Brain pericyte (primary cell): ENCODE results near the gene FTHL17.

ENCODE experiments used
- DNase-seq: peaks from one replicate; pipeline ENCODE4 v3.0.0-alpha.2; 2012; ENCODE audit warnings: low read depth, low spot score

FTHL17 gene

DNA sequence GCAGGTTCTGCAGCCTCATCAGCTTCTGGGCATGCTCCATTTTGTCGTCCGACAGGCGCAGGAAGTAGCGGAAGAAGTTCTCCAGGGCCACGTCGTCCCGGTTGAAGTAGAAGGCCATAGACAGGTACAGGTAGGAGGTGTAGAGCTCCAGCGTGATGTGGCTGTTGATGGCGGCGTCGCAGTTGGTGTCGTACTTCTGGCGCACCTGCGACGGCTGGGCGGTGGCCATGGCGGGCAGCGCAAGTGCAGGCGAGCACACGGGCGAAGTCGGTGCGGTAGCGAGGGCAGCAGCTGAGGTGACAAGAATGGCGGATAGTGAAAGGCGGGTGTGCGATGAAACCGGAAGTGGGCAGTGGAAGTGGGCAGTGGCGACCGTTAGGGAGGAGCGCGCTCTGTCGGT is at the start of gene FTHL17:
Gene FTHL17, minus strand, starts transcription at position 317 of the 400 bp plus-strand sequence. Its CDS starts 88 bp downstream, at position 229.
- DNase-seq = no peak

DNA sequence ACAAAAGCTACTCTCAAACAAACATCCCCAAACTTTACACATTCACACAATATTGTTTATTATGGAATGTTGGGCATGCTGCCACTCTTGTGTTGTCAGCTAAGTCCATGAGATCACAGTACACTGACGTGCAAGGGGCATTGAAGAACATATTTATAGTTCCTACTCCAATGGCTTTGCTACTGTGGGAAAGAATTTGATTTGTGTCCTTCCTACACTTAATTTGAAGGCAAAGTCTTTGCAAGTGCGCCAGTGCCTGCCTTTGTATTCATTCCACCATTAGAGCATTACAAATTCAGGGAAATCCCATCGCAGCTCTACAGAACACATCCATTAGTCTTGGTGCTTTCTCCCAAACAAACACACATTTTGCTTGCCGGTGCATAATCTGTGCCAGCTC is 45.4 kb upstream of the FTHL17 start:
- DNase-seq = no peak

DNA sequence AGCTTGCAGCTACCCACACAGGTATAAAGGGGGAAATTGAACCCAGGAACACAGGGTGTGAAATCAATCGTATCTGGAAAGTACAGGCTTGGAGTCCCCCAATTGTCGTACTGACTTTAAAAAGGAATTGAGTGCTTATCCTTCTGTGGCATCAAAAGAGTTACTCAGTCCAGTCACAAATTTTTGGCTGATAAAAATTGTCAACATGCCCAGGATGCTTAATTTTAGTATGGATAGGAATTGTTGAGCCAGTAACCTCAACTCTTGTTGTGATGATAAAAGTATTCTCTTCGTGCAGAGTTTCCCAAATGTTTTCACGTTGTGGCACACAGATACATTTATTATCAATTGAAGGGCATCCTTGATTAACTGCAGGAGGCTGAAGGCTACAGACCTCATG is 43.6 kb upstream of the FTHL17 start:
- DNase-seq = no peak

DNA sequence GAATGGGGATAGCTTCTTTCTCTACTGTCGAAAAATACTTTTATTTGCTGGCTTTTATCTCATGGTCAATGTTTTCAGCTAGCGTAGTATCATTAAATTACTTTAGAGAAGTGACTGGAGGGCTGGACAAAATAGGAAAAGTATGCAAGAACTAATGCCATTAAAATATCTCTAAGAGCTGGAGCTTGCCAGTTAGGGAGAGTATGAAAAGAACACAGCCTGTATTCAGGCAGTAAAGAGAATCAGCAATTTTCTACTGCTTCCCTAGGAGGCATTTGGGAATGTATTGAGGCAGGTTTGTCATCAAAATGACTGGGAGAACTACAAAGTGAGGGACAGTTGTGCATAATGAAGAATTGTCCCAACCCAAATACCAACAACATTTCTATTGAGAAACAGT is 43.0 kb upstream of the FTHL17 start:
- no peak for DNase-seq

- no peak for DNase-seq
Measured at GRCh38 chrX:31112226-31112999, 40.6 kb upstream of the FTHL17 start.

DNA sequence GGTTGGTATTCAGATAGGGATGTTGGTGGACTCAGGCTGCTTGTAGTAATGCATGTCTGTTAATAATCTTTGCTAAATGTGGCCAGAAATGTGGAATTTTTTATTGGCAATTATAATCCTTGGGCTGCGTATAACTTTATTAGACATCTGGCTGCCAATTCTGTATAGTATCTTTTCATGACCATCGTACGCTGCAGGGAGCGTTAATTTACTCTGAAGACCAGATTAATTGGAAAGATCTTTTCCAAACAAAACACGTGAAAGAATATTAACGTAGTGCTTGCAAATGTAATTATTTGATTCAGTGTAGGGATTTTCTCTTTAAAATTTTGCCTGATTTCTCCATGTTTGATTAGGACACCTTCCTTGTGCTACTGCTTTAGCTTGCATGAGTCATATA is 38.8 kb upstream of the FTHL17 start:
- DNase-seq = no peak

DNA sequence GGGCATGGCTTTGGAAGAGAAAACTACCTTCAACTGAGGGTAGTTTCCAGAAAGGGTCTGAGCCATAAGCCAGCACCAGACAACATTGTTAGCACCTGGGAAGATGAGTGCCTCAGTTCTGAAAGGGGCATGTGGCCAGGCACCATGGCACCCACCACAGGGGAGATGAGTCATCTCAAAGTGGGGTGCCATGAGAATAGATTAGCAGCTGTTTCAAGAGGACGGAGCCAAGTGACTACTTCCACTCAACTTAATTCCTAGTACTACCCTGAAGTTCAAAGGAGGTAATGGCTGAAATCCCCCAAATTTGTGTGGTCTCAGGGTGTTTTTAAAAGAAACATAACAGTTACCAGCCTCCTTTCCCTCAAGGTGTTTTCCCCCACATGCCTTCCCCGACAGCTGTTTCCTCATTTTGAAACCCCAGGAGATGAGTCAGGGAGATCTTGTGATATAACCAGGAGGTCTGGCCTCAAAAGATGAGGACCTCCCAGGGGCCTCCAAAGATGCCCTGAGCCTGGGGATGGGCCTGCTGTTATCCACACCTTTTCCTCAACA is 27.8 kb upstream of the FTHL17 start:
- no peak for DNase-seq

DNA sequence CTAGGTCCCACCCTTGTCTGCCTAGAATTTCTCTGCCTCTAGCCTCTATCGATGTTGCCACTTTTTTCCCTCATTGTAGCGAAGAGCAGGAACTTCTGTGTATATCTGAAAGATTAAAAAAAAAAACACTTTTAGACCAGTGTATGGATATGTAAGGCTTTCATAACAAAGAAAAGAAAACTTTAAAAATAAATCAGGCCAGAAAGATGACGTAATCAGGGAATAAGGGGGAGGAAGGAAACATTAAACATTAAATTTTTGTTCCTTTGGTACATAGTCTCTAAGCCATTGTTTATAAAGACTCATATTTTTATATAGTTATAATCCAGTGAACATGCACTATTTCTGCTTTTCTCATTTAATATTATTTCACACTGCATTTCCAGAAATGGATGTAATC is 26.2 kb upstream of the FTHL17 start:
- no peak for DNase-seq

GRCh38 chrX:31093639-31093975 is 21.8 kb upstream of the FTHL17 start:
- DNase-seq = no peak

- DNase-seq = no peak
Measured at GRCh38 chrX:31092970-31093638, 21.3 kb upstream of the FTHL17 start.

GRCh38 chrX:31092476-31092875 is 20.6 kb upstream of the FTHL17 start:
- DNase-seq = no peak

GRCh38 chrX:31091819-31092218 is 20.0 kb upstream of the FTHL17 start:
- no peak for DNase-seq

- no peak for DNase-seq
Measured at GRCh38 chrX:31074522-31074921, 2.7 kb upstream of the FTHL17 start.

DNA sequence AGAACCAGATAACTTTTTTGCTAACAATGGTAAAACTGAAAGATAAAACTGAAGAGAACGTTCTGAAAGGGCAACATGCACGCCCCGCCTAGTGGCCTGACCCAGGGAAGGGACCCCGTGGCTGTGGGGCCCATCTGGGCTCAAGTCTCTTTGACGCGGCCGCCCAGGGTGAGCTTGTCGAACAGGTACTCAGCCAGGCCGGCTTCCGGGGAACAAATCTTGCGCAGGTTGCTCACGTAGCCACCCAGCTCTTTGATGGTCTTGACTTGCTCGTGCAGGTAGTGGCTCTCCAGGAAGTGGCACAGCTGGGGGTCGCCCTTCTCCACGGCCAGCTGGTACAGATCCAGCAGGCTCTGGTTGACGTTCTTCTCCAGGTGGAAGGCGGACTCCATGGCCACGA is 579 bp downstream of the FTHL17 start:
- no peak for DNase-seq

GRCh38 chrX:31070057-31070468 is 1.8 kb downstream of the FTHL17 start:
- DNase-seq = no peak

DNA sequence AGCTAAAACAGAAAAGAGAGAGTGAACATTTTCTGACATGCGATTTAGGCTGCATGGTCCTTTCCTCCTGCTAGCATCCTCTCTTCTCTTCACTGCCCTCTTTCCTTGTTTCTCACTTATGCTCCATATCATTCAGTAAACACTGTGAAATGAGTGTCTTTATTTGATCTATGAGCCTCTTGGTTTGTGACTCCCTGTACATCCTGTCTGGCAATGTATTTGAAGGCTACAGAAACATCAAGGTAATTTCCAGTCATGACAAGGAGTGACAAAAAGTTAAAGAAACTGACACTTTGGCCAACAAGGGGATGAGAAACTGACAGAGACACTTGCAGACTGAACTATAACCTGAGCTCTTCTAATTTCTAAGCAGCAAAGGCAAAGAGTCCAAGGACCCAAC is 8.7 kb downstream of the FTHL17 start:
- no peak for DNase-seq

DNA sequence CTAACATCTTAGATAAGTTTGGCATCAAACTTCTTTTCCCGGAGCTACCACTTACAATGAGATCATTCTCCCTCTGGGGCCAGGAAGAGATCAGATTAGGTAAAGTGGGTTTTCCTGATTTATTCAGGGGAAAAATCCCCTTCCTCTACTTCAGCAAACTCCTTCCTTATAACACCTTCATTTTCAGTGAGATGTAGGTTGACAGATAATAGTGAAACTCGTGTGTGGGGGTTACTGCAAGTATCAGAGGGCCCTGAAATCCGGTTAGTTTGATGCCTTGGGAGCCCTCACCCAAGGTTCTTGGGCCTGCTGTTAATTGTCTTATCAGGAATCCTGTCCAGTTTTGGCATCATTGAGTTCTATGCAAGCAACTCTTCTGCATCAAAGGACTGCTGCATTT is 10.8 kb downstream of the FTHL17 start:
- DNase-seq = no peak

GRCh38 chrX:31060016-31060415 is 11.8 kb downstream of the FTHL17 start:
- no peak for DNase-seq

DNA sequence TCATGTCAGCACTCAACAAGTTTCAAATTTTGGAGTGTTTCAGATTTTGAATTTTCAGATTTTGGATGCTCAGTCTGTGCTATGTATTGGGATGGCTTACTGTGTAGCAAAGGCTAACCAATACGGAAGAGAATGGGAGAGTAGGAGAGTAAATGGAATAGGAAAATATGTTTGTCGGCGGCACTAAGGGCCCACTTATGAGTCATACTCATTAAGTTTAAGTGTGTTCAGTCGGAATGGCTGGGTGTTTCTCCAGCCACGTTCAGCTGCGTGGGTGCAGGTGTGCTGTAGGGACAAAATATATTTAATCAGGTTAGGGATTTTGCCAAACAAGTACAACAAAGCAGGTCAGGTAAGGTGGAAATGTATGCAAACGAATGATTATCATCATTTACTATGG is 13.6 kb downstream of the FTHL17 start:
- no peak for DNase-seq

GRCh38 chrX:31057691-31058090 is 14.2 kb downstream of the FTHL17 start:
- no peak for DNase-seq

DNA sequence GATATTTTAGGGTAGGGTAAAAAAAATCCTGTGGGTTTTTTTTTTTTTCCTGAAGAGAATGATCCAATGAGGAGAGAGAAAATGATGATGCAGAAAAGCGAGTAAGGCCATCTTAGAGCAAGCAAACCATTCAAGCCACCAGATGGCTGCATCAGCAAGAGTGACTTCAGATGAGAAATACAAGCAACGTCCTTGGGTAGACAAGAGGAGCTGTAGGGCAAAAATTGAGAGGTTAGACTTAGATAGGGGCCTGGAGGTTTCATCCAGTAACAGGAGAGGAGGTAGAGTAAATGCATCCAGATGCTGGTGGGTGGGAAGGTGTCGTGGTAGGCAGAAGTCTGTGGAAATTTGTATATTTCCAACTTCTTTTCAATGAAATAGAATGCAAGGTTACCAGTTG is 14.6 kb downstream of the FTHL17 start:
- no peak for DNase-seq

GRCh38 chrX:31053621-31054020 is 18.2 kb downstream of the FTHL17 start:
- DNase-seq = no peak

DNA sequence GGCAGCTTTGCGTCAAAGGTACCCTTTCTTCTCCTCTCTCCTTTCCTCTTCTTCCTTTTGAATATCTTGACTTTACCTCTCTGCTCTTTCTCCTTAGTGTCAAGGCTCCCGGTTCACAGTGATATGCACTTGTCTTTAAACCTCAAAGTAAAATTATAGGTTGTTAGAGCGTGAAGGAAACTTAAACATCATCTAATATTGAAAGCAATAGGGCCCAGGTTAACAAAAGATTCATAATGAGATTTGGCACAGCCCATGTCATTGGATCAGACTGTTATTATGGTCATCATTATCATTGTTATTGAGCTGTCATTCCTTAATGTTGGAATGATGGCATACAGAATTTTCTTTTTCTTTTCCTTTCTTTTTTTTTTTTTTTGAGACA is 32.5 kb downstream of the FTHL17 start:
- DNase-seq = no peak
